Aorta (tissue), 5 donors: ENCODE data around the gene SLC35D2. TPM values are rescaled to one million over a fixed set of nuclear protein-coding genes. Genes with fewer than 3 reads are reported as not detected.
A peak's percentile ranks its signal among the peaks of the same experiment; 100 is the strongest.

Experiments used
- ATAC-seq: fragments of 200-7000 bp; cut with Tn5 transposase; one replicate; pipeline ENCODE4 v1.9.1; 2022; ENCODE audit warnings: moderate library complexity; ENCODE audit not compliant: low FRiP score
- DNase-seq, 2 donors: peaks; one replicate each; pipeline ENCODE4 v3.0.0-alpha.2; 2020
- H3K27ac ChIP-seq, 2 donors: one replicate each; pipeline ENCODE4 v1.5.1; 2013; ENCODE audit warnings: low read length in 2 of 2, mild to moderate bottlenecking in 2 of 2, moderate library complexity in 2 of 2, control low read depth in 1 of 2, inconsistent platforms in 1 of 2, low read depth in 1 of 2
- H3K27me3 ChIP-seq, 2 donors: one replicate each; pipeline ENCODE4 v1.6.1; 2013; ENCODE audit warnings: control low read depth in 1 of 2, low read length in 1 of 2, mild to moderate bottlenecking in 1 of 2, moderate library complexity in 1 of 2; ENCODE audit not compliant: insufficient read depth in 2 of 2, control insufficient read depth in 1 of 2
- H3K36me3 ChIP-seq, 2 donors: one replicate each; pipeline ENCODE4 v1.6.1; 2013; ENCODE audit warnings: control low read depth in 1 of 2, low read length in 1 of 2, mild to moderate bottlenecking in 1 of 2; ENCODE audit not compliant: insufficient read depth in 2 of 2, control insufficient read depth in 1 of 2
- H3K4me1 ChIP-seq, 2 donors: one replicate each; pipeline ENCODE4 v1.6.1; 2013; ENCODE audit warnings: low read length in 2 of 2, control low read depth in 1 of 2, mild to moderate bottlenecking in 1 of 2, moderate library complexity in 1 of 2; ENCODE audit not compliant: insufficient read depth in 2 of 2, control insufficient read depth in 1 of 2
- H3K4me3 ChIP-seq, 2 donors: one replicate each; pipeline ENCODE4 v1.5.1; 2013; ENCODE audit warnings: low read length in 2 of 2, control low read depth in 1 of 2, mild to moderate bottlenecking in 1 of 2
- H3K9me3 ChIP-seq: one replicate; pipeline ENCODE4 v1.6.1; 2013; ENCODE audit warnings: mild to moderate bottlenecking, low read length; ENCODE audit not compliant: control insufficient read depth
- WGBS, 2 donors: extraction: QIAGEN DNeasy Blood & Tissue Kit; methylation state at CpG; one replicate each; pipeline ENCODE4 v1.1.7; 2013; 5-methylcytosine and 5-hydroxymethylcytosine counted together
- intact Hi-C, 2 donors: fragments of 100-400 bp; cut with DNase I; formaldehyde crosslinking; loops; one replicate each; pipeline versions ENCODE4 v1.14.2 to v1.15.0; 2022
- polyA plus RNA-seq, 2 donors: library from polyadenylated mRNA; stranded (reverse); fragments of 200-250 nt; gene quantifications; one replicate each; pipeline ENCODE4 v1.2.3, GENCODE V29; 2013
- total RNA-seq, 2 donors: library from RNA; stranded (reverse); fragmentation: NEBNext Ultra II Directional; extraction: Animal tissue kit (Norgen Biotek cat#: 25700); gene quantifications; one replicate each; pipeline ENCODE4 v1.2.1, GENCODE V29; 2021
- donor health status: healthy with polysubstance abuse.
- donor health status: Bipolar disorder and iron deficiency.
- donor health status: DM: no; HTN: no; CAD: no.
- donor health status: DM: no; HTN: no; CAD: no.
- donor health status: DM: yes; HTN: yes; CAD: no.

Gene SLC35D2
- total and polyA plus RNA-seq, 4 donors, result 18.0 to 22.0 (median 20.9) TPM

DNA sequence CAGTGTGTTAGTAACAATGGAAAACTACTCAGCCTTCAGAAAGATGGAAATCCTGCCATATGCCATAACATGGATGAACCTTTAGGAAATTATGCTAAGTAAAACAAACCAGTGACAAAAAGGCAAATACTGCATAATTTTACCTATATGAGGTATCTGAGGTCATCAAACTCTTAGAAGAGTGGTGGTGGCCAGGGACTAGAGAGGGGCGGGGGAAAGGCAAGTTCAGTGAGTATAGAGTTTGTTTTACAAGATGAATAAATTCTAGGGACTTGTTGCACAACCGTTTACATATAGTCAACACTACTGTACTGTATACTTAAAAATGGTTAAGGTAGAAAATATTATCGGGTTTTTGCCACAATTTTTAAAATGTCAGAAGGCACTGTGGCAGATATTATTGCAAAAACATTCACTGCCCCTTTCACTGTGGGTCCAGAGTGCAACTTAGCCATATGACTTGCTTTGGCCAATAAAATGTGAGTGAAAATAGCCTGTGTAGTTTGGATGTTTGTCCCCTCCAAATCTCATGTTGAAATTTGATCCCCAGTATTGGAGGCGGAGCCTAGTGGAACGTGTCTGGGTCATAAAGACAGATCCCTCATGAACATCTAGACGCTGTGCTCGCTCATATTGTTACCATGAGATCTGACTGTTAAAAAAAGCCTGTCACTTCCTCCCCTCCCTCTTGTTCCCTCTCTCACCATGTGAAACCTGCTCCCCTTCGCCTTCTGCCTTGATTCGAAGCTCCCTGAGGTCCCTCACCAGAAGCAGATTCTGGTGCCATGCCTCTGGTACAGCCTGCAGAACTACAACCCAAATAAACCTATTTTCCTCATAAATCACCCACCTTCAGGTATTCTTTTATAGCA, 25.1 kb upstream of the SLC35D2 start:
- intact Hi-C loops, result no loop called here
- 80 to 81% methylated on average over 9 of the region's 9 CpGs for WGBS, 2 donors
- H3K4me3 ChIP-seq, result no peak overlapping the region
- DNase-seq, result no peak
- no peaks in the 10 kb centered on the region for H3K27me3 ChIP-seq
- no peak overlapping the region for H3K27ac ChIP-seq
- no peak for ATAC-seq
- H3K36me3 ChIP-seq, result no peaks in the 10 kb centered on the region
- no peaks in the 10 kb centered on the region for H3K9me3 ChIP-seq
- H3K4me1 ChIP-seq, result no peaks in the 10 kb centered on the region

DNA sequence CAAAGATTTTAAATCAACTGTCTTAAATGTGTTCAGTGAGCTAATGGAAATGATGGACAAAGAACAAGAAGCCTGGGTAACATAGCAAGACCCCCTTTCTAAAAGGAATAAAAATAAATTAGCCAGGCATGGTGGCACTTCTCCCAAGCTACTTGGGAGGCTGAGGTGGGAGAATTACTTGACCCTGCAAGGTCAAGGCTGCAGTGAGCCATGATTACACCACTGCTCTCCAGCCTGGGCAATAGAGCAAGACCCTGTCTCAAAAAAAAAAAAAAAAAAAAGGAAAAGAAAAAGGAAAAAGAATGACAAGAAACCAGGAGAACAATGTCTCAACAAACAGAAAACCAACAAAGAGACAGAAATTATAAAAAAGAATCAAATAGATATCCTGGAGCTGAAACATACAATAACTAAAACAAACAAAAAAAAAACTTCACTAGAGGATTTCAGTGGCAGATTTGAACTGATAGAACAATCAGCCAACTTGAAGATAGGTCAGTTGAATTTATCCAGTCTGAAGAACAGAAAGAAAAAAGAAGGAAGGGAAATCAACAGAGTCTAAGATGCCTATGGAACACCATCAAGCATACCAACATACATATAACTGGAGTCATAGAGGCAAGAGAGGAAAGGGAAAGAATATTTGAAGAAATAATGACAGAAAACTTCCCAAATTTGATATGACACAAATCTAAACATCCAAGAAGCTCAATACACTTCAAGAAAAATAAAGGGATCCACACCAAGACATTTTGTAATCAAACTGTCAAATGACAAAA, 16.8 kb upstream of the SLC35D2 start:
- intact Hi-C loops, result no loop called here
- Histone ChIP-seq H3K27me3 (no peaks in the 10 kb centered on the region), H3K9me3 (no peaks in the 10 kb centered on the region), H3K27ac (no peak overlapping the region), H3K4me1 (no peaks in the 10 kb centered on the region), H3K36me3 (no peaks in the 10 kb centered on the region), H3K4me3 (no peak overlapping the region)
- no peak for DNase-seq
- no peak for ATAC-seq

GRCh38 chr9:96399325-96399633, 15.8 kb upstream of the SLC35D2 start:
- no peak for DNase-seq
- Histone ChIP-seq H3K9me3 (no peaks in the 10 kb centered on the region), H3K4me1 (no peaks in the 10 kb centered on the region), H3K4me3 (no peak overlapping the region), H3K36me3 (no peaks in the 10 kb centered on the region), H3K27me3 (no peaks in the 10 kb centered on the region), H3K27ac (no peak overlapping the region)
- intact Hi-C loops, result no loop called here
- WGBS, 2 donors, result 92 to 97% methylated on average over 3 of the region's 3 CpGs
- ATAC-seq, result no peak

DNA sequence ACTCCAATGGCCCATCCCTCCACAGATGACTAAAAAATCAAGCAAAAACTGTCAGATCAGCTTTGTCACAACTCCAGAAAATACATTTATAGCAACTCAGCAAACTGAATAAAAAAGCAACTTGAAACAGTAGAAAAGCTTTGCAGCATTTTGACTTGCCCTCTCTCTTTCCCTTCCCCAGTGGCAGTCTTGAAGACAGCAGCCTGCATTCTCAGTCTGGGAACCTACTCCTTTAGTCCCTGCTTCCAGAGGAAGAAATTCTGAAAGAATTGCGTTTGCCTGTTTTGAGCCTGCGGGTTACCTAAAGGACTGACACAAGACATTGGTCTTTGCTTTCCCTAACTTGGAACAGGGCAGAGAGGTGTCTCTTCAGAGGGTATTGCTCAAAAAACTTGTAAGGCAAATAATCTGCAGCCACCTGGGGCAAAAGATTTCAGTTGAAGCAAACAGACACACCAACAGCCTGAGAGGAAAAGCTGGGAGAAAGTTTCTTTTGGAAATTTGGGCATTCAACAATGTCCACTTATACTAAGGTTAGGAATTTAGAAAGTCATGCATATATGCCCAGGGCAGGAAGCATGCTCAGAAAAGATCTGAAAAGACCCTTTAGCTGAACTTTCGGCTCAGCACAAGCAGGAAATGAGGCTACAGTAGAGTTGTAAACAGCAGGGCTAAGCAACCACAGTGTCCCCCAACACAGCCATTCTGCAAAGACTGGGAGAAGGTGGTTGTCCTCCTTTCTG, 15.2 kb upstream of the SLC35D2 start:
- ATAC-seq (no peak), DNase-seq (no peak)
- Histone ChIP-seq H3K4me1 (no peaks in the 10 kb centered on the region), H3K27ac (no peak overlapping the region), H3K27me3 (no peaks in the 10 kb centered on the region), H3K4me3 (no peak overlapping the region), H3K9me3 (no peaks in the 10 kb centered on the region), H3K36me3 (no peaks in the 10 kb centered on the region)
- intact Hi-C loops, result no loop called here
- 44 to 52% methylated on average over 3 of the region's 3 CpGs for WGBS, 2 donors

GRCh38 chr9:96395964-96396363, 12.5 kb upstream of the SLC35D2 start:
- H3K4me1 ChIP-seq, result no peaks in the 10 kb centered on the region
- no peaks in the 10 kb centered on the region for H3K9me3 ChIP-seq
- no peaks in the 10 kb centered on the region for H3K27me3 ChIP-seq
- no peaks in the 10 kb centered on the region for H3K36me3 ChIP-seq
- no peak for ATAC-seq
- no peak for DNase-seq
- intact Hi-C loops, result no loop called here
- no peak overlapping the region for H3K4me3 ChIP-seq
- no peak overlapping the region for H3K27ac ChIP-seq
- 95 to 96% methylated on average over 2 of the region's 2 CpGs for WGBS, 2 donors

DNA sequence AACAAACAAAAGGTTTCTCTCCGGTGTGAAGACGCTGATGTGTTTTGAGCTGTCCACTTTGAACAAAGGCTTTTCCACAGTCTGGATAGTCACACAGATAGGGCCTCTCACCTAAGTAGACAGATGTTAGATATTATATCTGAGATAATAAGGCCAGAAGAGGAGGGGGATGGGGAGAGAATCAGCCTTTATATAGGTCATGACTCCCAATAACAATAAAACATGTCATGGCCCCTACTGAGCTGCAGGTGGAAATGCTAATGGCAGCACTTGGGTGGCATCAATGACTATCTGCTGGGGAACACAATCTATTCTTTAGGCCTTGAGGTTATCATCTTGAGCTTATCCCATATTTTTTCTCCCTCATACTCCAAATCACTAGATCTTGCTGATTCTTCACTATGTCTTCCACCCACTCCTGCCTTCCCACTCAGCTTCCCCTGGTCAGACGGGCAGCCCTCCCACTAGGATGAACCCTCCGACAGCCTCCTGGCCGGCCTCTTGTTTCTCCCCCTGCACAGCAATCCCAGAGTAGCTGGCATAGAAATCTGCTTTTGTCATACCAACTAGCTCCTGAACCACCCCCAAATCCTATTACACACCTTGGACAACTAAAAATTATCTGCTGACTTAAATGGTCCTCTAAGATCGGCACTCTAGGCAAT, 11.5 kb upstream of the SLC35D2 start:
- WGBS, 2 donors, result 92 to 95% methylated on average over 6 of the region's 6 CpGs
- Histone ChIP-seq H3K4me3 (no peak overlapping the region), H3K4me1 (no peaks in the 10 kb centered on the region), H3K36me3 (no peaks in the 10 kb centered on the region), H3K9me3 (no peaks in the 10 kb centered on the region), H3K27me3 (no peaks in the 10 kb centered on the region), H3K27ac (no peak overlapping the region)
- intact Hi-C loops, result no loop called here
- ATAC-seq (no peak), DNase-seq (peak in 1 of 2 donors; percentile 66)

DNA sequence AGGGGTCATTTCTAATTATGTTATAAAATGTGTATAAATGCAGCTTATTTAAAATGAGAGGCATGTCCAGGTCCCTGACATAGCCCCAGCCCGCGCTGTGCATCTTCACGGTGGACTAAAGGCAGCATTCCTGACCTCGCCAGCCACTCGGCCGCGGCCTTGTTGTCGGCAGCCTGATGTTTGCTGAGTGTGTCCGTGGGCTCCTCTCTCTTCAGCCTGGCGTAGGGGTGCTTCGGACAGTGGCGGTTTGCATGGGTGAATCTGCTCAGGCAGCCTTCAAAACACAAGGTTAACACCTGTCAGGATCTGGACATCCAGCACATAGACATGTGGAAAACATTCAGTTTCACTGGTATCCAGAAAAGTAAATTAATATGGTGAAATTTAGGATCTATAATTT, 8.8 kb upstream of the SLC35D2 start:
- Histone ChIP-seq H3K4me3 (no peak overlapping the region), H3K27ac (no peak overlapping the region), H3K4me1 (no peaks in the 10 kb centered on the region), H3K36me3 (no peaks in the 10 kb centered on the region), H3K9me3 (no peaks in the 10 kb centered on the region), H3K27me3 (no peaks in the 10 kb centered on the region)
- WGBS, 2 donors, result 97% methylated on average over 12 of the region's 12 CpGs
- DNase-seq (no peak), ATAC-seq (no peak)
- intact Hi-C loops, result no loop called here

DNA sequence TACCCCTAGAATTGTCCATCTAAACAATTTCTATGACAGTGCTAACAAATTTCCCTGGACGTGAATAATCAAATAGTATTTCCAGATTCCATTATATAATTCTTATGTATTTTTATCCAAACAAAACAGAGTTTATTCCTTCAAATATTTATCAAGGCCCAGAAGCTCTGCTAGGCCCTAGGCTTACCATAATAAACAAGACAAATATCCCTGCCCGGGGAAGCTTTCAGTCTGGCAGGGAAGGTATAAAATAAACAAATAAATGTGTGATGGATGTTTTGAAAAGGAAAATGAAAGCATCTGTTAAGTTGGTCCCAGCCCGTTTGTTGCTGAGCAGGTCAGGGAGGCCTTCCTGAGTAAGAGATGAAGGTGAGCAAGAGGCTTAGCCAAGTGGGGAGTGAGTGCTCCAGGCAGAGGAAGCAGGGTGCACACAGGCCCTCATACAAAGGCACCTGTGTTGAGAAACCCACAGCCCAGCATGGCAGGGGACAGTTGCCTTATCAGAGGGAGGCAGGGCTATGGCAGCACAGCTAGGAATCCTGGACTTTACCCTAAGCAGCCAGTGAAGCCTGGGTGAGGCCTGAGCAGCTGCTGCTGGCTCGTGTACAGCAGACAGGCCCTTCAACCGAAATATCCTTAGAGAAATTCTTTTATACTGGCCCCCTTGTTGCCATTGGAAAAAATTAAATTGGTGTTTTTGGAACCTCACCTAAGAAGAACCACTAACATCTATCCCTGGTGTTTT, 7.7 kb upstream of the SLC35D2 start:
- Histone ChIP-seq H3K9me3 (no peaks in the 10 kb centered on the region), H3K36me3 (no peaks in the 10 kb centered on the region), H3K27me3 (no peaks in the 10 kb centered on the region), H3K27ac (no peak overlapping the region), H3K4me3 (no peak overlapping the region), H3K4me1 (no peaks in the 10 kb centered on the region)
- WGBS, 2 donors, result 30 to 32% methylated on average over 5 of the region's 5 CpGs
- intact Hi-C loops, result no loop called here
- no peak for ATAC-seq
- DNase-seq, result no peak
